Retina (tissue), 1 donor: ENCODE data around the gene SPEF2.

ENCODE experiments used
- DNase-seq: peaks from one replicate; pipeline ENCODE4 v3.0.0-alpha.2; 2016

The SPEF2 gene

GRCh38 chr5:35857606-35858205 is 240.0 kb downstream of the SPEF2 start:
- no peak for DNase-seq

GRCh38 chr5:35859101-35859661 is 241.5 kb downstream of the SPEF2 start:
- peak; percentile 68 for DNase-seq

GRCh38 chr5:35860686-35861085 is 243.0 kb downstream of the SPEF2 start:
- no peak for DNase-seq

- DNase-seq: no peak
Observed at GRCh38 chr5:35861718-35862117, 244.1 kb downstream of the SPEF2 start.

GRCh38 chr5:35862126-35862525 is 244.5 kb downstream of the SPEF2 start:
- no peak for DNase-seq

GRCh38 chr5:35863159-35863558 is 245.5 kb downstream of the SPEF2 start:
- no peak for DNase-seq
